BE2C (cell line): ENCODE data around the gene NUP93.

Experiments used
- DNase-seq: peaks from one replicate; pipeline ENCODE4 v3.0.0-alpha.2; 2020
- H3K27me3 ChIP-seq: fragments of 250-450 bp; sonication (Bioruptor Pico); 2 replicates; pipeline ENCODE4 v1.5.1; 2020; ENCODE audit warnings: mild to moderate bottlenecking
- H3K36me3 ChIP-seq: fragments of 250-450 bp; sonication (Bioruptor Pico); 2 replicates; pipeline ENCODE4 v1.5.1; 2020; ENCODE audit warnings: mild to moderate bottlenecking
- H3K4me1 ChIP-seq: fragments of 250-450 bp; sonication (Bioruptor Pico); 2 replicates; pipeline ENCODE4 v1.5.1; 2020
- H3K4me3 ChIP-seq: 2 replicates; pipeline ENCODE4 v1.5.1; 2011; ENCODE audit warnings: low read depth, low read length
- H3K9me3 ChIP-seq: fragments of 250-450 bp; sonication (Bioruptor Pico); 2 replicates; pipeline ENCODE4 v1.5.1; 2020
- TF ChIP-seq, protein P1 (sequence below): IDR thresholded peaks from 2 replicates; pipeline ENCODE4 v1.5.1; 2012; ENCODE audit warnings: mild to moderate bottlenecking, low read depth, low read length

NUP93 gene

DNA sequence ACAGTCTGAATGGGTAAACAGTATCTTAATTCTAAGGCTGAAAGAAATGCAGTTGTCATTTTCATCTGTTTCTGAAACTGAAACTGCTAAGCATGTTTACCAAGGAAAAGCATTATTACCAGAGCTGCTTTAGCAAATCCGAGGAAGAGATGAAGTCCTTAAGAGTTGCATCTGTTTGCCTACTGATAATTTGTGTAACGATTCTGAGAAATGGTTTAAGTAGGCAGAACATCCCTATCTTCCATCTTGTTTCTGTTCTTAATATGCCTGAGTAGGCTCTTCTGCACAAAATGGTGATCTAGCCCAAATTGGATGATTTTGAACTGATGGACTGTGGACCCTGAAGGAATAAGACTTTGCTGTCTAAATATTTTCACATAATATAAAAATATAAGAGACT is 34.9 kb downstream of the NUP93 start:
- no peaks in the 10 kb centered on the region for H3K9me3 ChIP-seq
- TF ChIP-seq, protein P1, sequence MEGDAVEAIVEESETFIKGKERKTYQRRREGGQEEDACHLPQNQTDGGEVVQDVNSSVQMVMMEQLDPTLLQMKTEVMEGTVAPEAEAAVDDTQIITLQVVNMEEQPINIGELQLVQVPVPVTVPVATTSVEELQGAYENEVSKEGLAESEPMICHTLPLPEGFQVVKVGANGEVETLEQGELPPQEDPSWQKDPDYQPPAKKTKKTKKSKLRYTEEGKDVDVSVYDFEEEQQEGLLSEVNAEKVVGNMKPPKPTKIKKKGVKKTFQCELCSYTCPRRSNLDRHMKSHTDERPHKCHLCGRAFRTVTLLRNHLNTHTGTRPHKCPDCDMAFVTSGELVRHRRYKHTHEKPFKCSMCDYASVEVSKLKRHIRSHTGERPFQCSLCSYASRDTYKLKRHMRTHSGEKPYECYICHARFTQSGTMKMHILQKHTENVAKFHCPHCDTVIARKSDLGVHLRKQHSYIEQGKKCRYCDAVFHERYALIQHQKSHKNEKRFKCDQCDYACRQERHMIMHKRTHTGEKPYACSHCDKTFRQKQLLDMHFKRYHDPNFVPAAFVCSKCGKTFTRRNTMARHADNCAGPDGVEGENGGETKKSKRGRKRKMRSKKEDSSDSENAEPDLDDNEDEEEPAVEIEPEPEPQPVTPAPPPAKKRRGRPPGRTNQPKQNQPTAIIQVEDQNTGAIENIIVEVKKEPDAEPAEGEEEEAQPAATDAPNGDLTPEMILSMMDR = no peak
- peaks cover 21% of the 10 kb centered on the region for H3K4me1 ChIP-seq
- H3K27me3 ChIP-seq = no peaks in the 10 kb centered on the region
- H3K36me3 ChIP-seq = peaks cover 11% of the 10 kb centered on the region
- no peak for DNase-seq
- H3K4me3 ChIP-seq = no peak overlapping the region

DNA sequence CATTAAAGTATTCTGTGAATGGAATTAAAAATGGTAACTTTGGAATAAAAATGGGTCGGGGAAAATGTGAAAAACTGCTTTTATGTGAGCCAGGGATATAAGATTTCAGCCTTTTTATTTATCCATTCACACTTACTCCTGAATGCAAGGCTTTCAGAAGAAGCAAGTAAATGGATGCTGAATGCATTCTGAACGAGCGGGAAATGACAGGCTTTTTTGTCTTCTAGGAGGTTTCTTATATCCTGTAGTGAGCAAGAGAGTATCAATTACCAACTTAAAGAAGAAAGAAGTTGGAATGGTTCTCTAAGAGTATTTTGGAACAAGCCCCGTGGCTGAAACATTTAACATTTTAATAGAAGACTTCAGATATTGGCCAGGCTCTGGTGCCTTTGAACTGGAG is 36.0 kb downstream of the NUP93 start:
- H3K9me3 ChIP-seq = no peaks in the 10 kb centered on the region
- no peak overlapping the region for H3K4me3 ChIP-seq
- peaks cover 21% of the 10 kb centered on the region for H3K4me1 ChIP-seq
- no peak for DNase-seq
- TF ChIP-seq, protein P1 = no peak
- H3K36me3 ChIP-seq = no peaks in the 10 kb centered on the region; the same call in 1 of the 2 replicates
- no peaks in the 10 kb centered on the region for H3K27me3 ChIP-seq

DNA sequence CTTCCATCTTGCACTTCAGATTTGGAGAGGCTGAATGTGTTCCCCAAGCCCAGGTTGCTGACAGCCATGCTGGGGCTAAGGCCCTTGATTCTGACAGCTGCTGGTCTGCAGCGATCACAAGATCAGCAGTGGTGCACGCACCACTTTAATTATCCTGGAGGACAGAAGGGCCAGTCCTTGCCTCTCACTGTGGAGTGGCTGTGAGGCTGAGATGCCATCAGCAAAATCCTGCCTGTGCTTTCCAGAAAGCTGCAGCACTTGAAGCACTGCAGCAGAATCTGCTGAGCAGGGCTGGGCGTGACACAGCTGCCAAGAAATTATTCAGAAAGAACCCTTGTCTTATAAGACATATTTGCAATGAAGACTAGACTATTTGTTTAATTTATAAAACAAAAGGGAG is 37.1 kb downstream of the NUP93 start:
- Histone ChIP-seq H3K9me3 (no peaks in the 10 kb centered on the region), H3K36me3 (no peaks in the 10 kb centered on the region), H3K4me3 (no peak overlapping the region), H3K4me1 (peaks cover 21% of the 10 kb centered on the region), H3K27me3 (no peaks in the 10 kb centered on the region)
- peak; percentile 57 for DNase-seq
- TF ChIP-seq, protein P1 = no peak

DNA sequence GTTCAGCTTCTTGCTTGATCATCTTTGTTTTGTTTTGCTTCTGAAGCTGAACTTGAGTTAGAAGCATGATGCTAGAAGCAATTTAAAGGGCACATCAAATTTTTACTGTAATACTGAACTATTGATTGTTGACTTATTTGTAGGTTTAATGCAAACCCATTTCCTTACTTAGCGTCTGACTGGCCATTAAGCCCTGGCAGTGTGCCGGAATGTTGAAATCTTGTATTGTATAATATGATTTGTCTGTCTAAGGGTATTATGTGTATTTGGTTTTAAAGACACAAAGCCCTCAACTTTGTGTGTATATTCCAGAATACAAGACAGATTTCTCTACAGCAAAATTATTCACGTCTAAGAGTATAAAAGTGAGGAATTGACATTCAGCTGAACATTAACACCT is 39.7 kb downstream of the NUP93 start:
- Histone ChIP-seq H3K4me3 (no peak overlapping the region), H3K4me1 (peaks cover 21% of the 10 kb centered on the region), H3K9me3 (no peaks in the 10 kb centered on the region), H3K36me3 (no peaks in the 10 kb centered on the region), H3K27me3 (no peaks in the 10 kb centered on the region)
- DNase-seq = no peak
- TF ChIP-seq, protein P1 = no peak

DNA sequence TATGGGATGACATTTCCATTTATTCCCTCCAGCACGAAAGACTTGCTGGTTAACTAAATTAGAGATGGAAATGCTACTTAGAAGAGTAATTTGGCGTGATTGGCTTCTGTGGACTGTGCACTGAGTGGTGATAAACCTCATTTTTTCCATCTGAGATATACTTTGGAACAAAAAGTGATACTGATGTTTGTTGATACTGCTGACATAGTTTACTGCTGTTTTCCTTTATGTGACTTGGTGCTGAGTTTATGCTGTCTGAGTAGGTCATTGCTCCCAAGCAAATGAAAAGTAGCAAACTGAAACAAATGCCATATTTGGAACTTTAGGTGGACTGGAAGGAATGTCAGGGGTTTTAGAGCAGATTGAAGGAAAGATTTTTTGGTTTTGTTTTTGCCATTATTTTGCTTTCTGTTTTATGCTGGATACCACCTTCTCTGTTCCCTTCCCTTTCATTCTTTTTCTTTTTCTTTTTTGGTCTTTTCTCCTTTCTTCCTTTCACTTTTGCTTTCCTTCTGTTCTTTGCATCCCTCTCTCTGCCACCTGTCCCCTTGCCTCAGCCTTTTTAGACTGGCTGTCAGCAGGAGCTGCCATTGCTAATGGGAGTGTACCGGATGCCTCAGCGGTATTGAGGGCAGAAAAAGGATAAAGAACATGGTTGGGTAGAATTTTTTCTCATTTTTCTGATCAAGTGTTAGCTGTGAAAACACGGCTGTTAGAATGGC is 41.8 kb downstream of the NUP93 start:
- H3K4me1 ChIP-seq = peaks cover 2% of the 10 kb centered on the region
- no peaks in the 10 kb centered on the region for H3K9me3 ChIP-seq
- TF ChIP-seq, protein P1 = no peak
- DNase-seq = no peak
- H3K36me3 ChIP-seq = no peaks in the 10 kb centered on the region
- no peaks in the 10 kb centered on the region for H3K27me3 ChIP-seq
- H3K4me3 ChIP-seq = no peak overlapping the region

DNA sequence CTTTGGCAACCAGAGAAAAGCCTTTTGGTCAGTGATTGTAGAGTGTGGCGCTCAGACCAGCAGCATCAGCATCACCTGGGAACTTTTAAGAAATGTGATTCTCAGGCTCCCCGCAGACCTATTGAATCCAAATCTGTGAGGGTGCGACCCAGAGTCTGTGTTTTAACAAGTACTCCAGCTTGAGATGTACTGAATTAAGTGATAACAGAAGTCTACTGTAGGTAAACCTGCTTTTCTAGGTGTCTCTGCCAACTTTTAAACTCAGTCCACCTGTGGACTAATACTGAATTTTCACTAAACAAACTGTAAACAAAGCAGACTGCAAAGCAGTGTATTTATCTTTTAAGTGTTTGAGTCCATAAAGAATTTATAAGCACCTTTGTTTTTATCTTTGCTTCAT is 43.6 kb downstream of the NUP93 start:
- no peaks in the 10 kb centered on the region for H3K27me3 ChIP-seq
- H3K9me3 ChIP-seq = no peaks in the 10 kb centered on the region
- no peaks in the 10 kb centered on the region; the same call in 1 of the 2 replicates for H3K4me1 ChIP-seq
- no peak overlapping the region for H3K4me3 ChIP-seq
- H3K36me3 ChIP-seq = no peaks in the 10 kb centered on the region
- TF ChIP-seq, protein P1 = no peak
- DNase-seq = no peak
